CD4-positive, alpha-beta T cell treated with Interleukin-17A for 1 hour (primary cell): Measurements from ENCODE around the gene SP100.
A peak's percentile ranks its signal among the peaks of the same experiment; 100 is the strongest.
"Not testable (repeated sequence)": the region's sequence is repeated elsewhere in the genome, so short reads cannot be mapped to it uniquely, and the experiment has no call there.

Experiments
- DNase-seq: peaks from one replicate; pipeline ENCODE4 v3.0.0-alpha.2; 2020

Gene SP100

GRCh38 chr2:230422149-230422548, 6.1 kb downstream of the SP100 start:
- no peak for DNase-seq

GRCh38 chr2:230423851-230424458, 8.0 kb downstream of the SP100 start:
- DNase-seq = no peak

- DNase-seq = no peak
Observed at GRCh38 chr2:230425377-230425776, 9.4 kb downstream of the SP100 start.

DNA sequence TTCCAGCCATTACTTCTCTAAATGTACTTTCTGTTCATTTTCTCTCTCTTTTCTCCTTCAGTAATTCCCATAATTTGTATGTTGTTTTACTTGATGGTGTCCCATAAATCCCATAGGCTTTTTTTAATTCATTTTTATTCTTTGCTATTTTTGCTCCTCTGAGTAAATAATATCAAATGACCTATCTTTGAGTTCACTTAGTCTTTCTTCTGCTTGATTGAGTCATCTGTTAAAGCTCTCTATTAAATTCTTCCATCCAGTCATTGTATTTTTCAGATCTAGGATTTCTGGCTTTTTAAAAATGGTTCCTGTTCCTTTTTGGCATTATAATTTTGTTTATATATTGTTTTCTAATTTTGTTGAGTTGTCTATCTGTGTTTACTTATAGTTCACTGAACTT, 13.5 kb downstream of the SP100 start:
- no peak for DNase-seq

DNA sequence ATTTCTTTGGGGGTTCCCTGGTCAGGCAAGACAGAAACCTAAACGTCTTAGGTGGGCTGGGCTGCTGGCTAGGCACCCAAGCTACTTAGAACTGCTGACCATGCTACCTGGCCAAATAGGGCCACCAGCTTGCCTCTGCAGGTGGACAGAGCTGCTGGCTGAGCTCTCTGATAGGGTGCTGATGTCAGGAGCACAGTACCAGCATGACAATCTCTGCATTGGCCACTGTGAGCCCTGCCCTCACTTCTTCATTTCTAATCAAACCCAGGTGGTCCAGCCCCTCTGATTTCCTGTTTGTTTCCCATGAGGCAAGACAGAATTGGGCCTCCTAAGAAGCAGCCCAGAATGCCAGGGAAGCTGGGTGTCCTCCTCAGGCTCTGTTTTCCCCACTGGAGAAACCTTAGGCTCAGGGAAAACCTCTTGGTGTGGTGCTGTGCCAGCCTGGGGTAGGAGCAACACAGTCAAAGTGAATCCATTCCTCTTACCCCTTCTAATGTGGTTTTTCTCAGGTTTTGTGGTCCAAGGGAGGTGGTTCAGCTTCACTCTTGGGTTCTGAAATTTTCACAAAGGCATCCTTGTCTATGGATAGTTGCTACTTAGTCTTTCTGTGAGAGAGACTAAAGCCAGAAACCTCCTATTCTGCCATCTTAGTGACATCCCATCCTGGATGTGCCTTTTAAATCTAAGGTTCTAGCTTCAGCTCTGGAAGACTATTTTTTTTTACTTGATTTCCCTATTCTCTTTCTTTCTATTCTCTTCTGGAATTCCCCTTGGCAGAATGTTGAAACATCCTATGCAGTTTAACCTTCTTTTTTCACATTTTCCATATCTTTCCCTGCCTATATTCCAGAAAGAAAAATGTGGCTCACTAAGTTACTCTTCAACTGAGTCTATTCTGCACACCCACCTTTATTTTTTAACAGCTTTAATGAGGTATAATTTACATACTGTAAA, 15.2 kb downstream of the SP100 start:
- peak; percentile 36 for DNase-seq

- DNase-seq = no peak
Observed at GRCh38 chr2:230434677-230435324, 18.8 kb downstream of the SP100 start.

GRCh38 chr2:230435431-230435830, 19.4 kb downstream of the SP100 start:
- DNase-seq = no peak

DNA sequence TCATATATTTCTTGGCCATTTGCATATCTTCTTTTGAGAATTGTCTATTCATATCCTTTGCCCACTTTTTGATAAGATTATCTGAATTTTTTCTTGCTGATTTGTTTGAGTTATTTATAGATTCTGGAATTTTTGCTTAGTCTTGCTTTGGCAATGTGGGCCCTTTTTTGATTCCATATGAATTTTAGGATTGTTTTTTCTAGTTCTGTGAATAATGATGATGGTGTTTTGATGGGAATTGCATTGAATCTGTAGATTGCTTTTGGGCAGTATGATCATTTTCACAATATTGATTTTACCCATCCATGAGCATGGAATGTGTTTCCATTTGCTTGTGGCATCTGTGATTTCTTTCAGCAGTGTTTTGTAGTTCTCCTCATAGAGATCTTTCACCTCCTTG, 23.1 kb downstream of the SP100 start:
- DNase-seq = not testable (repeated sequence)

DNA sequence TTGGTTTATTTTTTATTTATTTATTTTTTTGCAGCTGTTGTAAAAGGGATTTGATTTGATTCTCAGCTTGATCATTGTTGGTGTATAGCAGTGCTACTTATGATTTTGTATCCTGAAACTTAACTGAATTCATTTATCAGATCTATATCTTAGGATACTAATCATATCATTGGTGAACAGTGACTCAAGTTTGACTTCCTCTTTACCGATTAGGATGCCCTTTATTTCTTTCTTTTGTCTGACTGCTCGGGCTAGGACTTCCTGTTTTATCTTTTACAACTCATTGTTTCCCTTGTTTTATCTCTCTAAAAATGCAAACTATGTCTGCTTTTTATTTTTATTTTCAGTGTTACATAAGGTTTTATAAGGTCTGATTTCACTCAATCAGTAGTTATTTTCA, 23.6 kb downstream of the SP100 start:
- DNase-seq = peak; percentile 41

- DNase-seq = peak; percentile 72
Observed at GRCh38 chr2:230441227-230441897, 25.4 kb downstream of the SP100 start.

DNA sequence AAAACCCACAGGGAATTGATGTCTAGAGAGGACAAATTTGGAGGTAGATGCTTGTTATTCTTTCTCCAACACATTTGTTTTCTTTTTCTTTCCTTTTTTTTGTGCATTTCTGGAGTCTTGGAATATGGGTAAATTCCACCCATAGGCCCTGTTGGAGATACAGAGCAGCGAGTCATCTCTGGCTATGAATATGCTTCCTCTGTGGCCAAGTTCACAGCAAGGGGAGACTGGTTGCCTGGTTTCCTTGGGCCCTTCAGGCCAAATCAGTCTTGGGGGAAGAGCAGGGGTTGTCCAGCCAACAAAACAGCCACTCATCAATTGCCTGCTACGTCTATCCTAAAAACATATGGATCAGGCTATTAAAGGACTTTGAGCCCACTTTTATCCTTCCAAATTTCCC, 27.5 kb downstream of the SP100 start:
- DNase-seq = no peak

- no peak for DNase-seq
Observed at GRCh38 chr2:230444832-230445231, 28.8 kb downstream of the SP100 start.

GRCh38 chr2:230447036-230447435, 31.0 kb downstream of the SP100 start:
- DNase-seq = no peak

- peak; percentile 63 for DNase-seq
Observed at GRCh38 chr2:230447455-230448451, 31.8 kb downstream of the SP100 start.

- no peak for DNase-seq
Observed at GRCh38 chr2:230449901-230450467, 34.0 kb downstream of the SP100 start.

DNA sequence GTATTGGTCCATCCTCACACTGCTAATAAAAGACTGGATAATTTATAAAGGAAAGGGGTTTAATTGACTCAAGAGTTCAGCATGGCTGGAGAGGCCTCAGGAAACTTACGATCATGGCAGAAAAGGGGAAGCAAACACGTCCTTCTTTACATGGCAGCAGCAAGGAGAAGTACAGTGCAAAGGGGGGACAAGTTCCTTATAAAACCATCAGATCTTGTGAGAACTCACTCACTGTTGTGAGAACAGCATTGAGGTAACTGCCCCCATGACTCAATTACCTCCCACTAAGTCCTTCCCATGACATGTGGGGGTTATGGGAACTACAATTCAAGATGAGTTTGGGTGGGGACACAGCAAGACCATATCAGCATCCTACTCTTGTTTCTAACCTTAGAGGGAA, 37.0 kb downstream of the SP100 start:
- DNase-seq = no peak

GRCh38 chr2:230455005-230455684, 39.1 kb downstream of the SP100 start:
- no peak for DNase-seq

- no peak for DNase-seq
Observed at GRCh38 chr2:230457073-230457768, 41.2 kb downstream of the SP100 start.

DNA sequence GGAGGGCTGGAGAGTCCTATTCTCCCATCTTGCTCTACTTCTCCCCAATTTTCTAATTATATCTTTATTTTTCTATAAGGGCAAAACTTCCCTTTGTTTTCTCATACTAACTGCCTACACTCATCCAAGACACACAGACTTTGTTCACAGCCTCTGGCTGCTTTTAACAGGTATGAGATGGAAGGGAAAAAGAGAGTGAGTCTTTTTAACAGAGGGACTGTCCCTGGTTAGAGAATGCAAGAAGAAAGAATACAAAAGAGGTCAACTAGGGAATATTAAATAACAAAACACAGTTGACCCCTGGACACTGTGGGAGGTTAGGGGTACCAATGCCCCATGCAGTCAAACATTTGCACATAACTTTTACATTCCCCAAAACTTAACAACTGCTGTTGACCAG, 41.8 kb downstream of the SP100 start:
- DNase-seq = no peak

DNA sequence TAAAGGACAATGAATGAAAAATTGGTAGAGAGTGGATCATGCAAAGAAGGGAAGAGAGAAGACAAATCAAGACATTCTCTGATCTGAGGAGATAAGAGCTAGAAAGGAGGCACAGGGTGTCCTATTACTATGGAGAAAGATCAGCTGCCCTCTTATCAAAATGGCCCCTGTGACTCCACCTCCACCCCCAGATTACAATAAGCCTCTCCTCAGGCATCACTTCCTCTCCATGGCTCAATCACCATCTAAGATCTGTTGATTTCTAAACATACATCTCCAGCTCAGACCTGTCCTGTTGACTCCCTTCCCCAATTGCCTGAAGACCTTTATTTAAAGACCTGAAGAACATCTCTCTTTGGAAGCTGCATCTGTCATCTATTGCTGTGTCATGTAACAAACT, 43.2 kb downstream of the SP100 start:
- no peak for DNase-seq
